ENCODE results near the gene VPS33A. TPM values are rescaled to one million over a fixed set of nuclear protein-coding genes. Genes with fewer than 3 reads are reported as not detected.

Gene VPS33A
- polyA plus RNA-seq, 1 donor (not counting 4 experiments of a cell fraction or from before 2014, with no cell fraction given) = 17.5 TPM

GRCh38 chr12:122250536-122250935, 15.8 kb downstream of the VPS33A start:
- DNase-seq (ENCODE audit: low read depth, low spot score) (no peak), FAIRE-seq (no peak)
- no peaks in the 10 kb centered on the region for H3K4me1 ChIP-seq (ENCODE audit: control insufficient read depth, extremely low read depth, insufficient read depth, low read length)
- no peaks in the 10 kb centered on the region for H3K9me3 ChIP-seq (ENCODE audit: control insufficient read depth, low read depth, low read length)
- H3K9me1 ChIP-seq (ENCODE audit: control insufficient read depth, extremely low read depth, insufficient read depth, low read length) = no peaks in the 10 kb centered on the region
- peaks cover 0 to 7% of the 10 kb centered on the region in 2 experiments for H3K36me3 ChIP-seq (ENCODE audit: control insufficient read depth in 2 of 2, extremely low read depth in 1 of 2, insufficient read depth in 2 of 2, low read length in 2 of 2)
- H2AFZ ChIP-seq (ENCODE audit: control insufficient read depth, low read length) = no peak overlapping the region
- H3K4me3 ChIP-seq (ENCODE audit: control insufficient read depth in 2 of 3, extremely low read depth in 1 of 3, insufficient read depth in 2 of 3, low read depth in 1 of 3, low read length in 3 of 3) = no peak overlapping the region
- H3K9ac ChIP-seq (ENCODE audit: control insufficient read depth, extremely low read depth, insufficient read depth, low read length) = no peak overlapping the region
- H3K27ac ChIP-seq (ENCODE audit: control insufficient read depth, insufficient read depth, low read length) = no peak overlapping the region
- no peaks in the 10 kb centered on the region for H4K20me1 ChIP-seq (ENCODE audit: control insufficient read depth, extremely low read depth, insufficient read depth, low read length)
- dilution Hi-C loops (cut with MboI; ENCODE audit: extremely low pct_ligation_motif_present, low sequenced_read_pairs) = no loop called here
- H3K79me2 ChIP-seq (ENCODE audit: control insufficient read depth, insufficient read depth, low read length) = no peaks in the 10 kb centered on the region
- TF ChIP-seq, protein P1, sequence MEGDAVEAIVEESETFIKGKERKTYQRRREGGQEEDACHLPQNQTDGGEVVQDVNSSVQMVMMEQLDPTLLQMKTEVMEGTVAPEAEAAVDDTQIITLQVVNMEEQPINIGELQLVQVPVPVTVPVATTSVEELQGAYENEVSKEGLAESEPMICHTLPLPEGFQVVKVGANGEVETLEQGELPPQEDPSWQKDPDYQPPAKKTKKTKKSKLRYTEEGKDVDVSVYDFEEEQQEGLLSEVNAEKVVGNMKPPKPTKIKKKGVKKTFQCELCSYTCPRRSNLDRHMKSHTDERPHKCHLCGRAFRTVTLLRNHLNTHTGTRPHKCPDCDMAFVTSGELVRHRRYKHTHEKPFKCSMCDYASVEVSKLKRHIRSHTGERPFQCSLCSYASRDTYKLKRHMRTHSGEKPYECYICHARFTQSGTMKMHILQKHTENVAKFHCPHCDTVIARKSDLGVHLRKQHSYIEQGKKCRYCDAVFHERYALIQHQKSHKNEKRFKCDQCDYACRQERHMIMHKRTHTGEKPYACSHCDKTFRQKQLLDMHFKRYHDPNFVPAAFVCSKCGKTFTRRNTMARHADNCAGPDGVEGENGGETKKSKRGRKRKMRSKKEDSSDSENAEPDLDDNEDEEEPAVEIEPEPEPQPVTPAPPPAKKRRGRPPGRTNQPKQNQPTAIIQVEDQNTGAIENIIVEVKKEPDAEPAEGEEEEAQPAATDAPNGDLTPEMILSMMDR (optimal IDR thresholded peaks at IDR 0.05 in 1 of 3, IDR thresholded peaks at IDR 0.05 in 1 of 3, conservative IDR thresholded peaks at IDR 0.05 in 1 of 3; ENCODE audit: extremely low read depth in 1 of 3, insufficient read depth in 2 of 3, low read length in 3 of 3) = no peak
- TF ChIP-seq EZH2 (IDR thresholded peaks at IDR 0.05; ENCODE audit: low read length) = no peak
- H3K27me3 ChIP-seq (ENCODE audit: control insufficient read depth, extremely low read depth, insufficient read depth, low read length) = no peaks in the 10 kb centered on the region
- H3K4me2 ChIP-seq (ENCODE audit: control insufficient read depth, extremely low read depth, insufficient read depth, low read depth, low read length) = no peak overlapping the region

DNA sequence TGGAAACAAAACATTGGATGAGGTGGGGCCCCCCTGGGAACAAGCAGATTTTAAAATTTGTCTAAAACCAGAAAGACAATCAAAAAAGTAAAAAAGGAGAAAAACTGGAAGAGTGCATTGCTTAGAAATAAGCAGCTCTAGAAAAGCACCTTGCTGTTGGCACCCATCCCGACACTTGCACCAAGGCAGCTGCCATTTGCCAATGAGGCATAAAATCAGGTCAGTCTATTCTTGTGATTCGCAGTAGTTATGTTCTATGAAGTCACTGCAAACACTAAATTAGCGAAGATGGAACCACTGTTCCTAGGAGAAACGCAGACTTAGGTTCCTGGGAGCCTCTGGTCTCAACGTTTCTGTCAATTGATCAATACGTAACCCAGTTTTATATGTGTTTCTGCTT, 16.2 kb downstream of the VPS33A start:
- H3K9me1 ChIP-seq (ENCODE audit: control insufficient read depth, extremely low read depth, insufficient read depth, low read length) = no peaks in the 10 kb centered on the region
- FAIRE-seq = no peak
- H3K36me3 ChIP-seq (ENCODE audit: control insufficient read depth in 2 of 2, extremely low read depth in 1 of 2, insufficient read depth in 2 of 2, low read length in 2 of 2) = peaks cover 0 to 7% of the 10 kb centered on the region in 2 experiments
- H4K20me1 ChIP-seq (ENCODE audit: control insufficient read depth, extremely low read depth, insufficient read depth, low read length) = no peaks in the 10 kb centered on the region
- no peaks in the 10 kb centered on the region for H3K79me2 ChIP-seq (ENCODE audit: control insufficient read depth, insufficient read depth, low read length)
- TF ChIP-seq EZH2 (IDR thresholded peaks at IDR 0.05; ENCODE audit: low read length) = no peak
- TF ChIP-seq, protein P1 (optimal IDR thresholded peaks at IDR 0.05 in 1 of 3, IDR thresholded peaks at IDR 0.05 in 1 of 3, conservative IDR thresholded peaks at IDR 0.05 in 1 of 3; ENCODE audit: extremely low read depth in 1 of 3, insufficient read depth in 2 of 3, low read length in 3 of 3) = no peak
- no peak overlapping the region for H3K4me3 ChIP-seq (ENCODE audit: control insufficient read depth in 2 of 3, extremely low read depth in 1 of 3, insufficient read depth in 2 of 3, low read depth in 1 of 3, low read length in 3 of 3)
- H3K27me3 ChIP-seq (ENCODE audit: control insufficient read depth, extremely low read depth, insufficient read depth, low read length) = no peaks in the 10 kb centered on the region
- H3K9ac ChIP-seq (ENCODE audit: control insufficient read depth, extremely low read depth, insufficient read depth, low read length) = no peak overlapping the region
- H3K27ac ChIP-seq (ENCODE audit: control insufficient read depth, insufficient read depth, low read length) = no peak overlapping the region
- H3K4me1 ChIP-seq (ENCODE audit: control insufficient read depth, extremely low read depth, insufficient read depth, low read length) = no peaks in the 10 kb centered on the region
- no peaks in the 10 kb centered on the region for H3K9me3 ChIP-seq (ENCODE audit: control insufficient read depth, low read depth, low read length)
- H2AFZ ChIP-seq (ENCODE audit: control insufficient read depth, low read length) = no peak overlapping the region
- dilution Hi-C loops (cut with MboI; ENCODE audit: extremely low pct_ligation_motif_present, low sequenced_read_pairs) = no loop called here
- no peak for DNase-seq (ENCODE audit: low read depth, low spot score)
- H3K4me2 ChIP-seq (ENCODE audit: control insufficient read depth, extremely low read depth, insufficient read depth, low read depth, low read length) = no peak overlapping the region

Data from keratinocyte (primary cell).